NB4 (cell line): Measurements from ENCODE around the gene CNTNAP2.

Experiments used
- CTCF ChIP-seq: IDR thresholded peaks from one replicate; pipeline ENCODE4 v1.5.1; 2012; ENCODE audit warnings: low read depth, low read length
- POLR2A ChIP-seq: IDR thresholded peaks from 2 replicates; pipeline ENCODE4 v1.6.1; 2011; ENCODE audit warnings: mild to moderate bottlenecking; ENCODE audit not compliant: insufficient read length; ENCODE audit errors: extremely low read depth

- no peak for TF ChIP-seq POLR2A
- no peak for TF ChIP-seq CTCF
These were observed 2210.8 kb downstream of the CNTNAP2 start for GRCh38 chr7:148327379-148327778.
